CD14-positive monocyte (primary cell): ENCODE measurements around the gene TEN1. TPM values are rescaled to one million over a fixed set of nuclear protein-coding genes. Genes with fewer than 3 reads are reported as not detected.

Source experiments
- DNase-seq, 3 donors: peaks; one replicate each; pipeline ENCODE4 v3.0.0-alpha.2; 2011 to 2022
- H2AFZ ChIP-seq: 2 replicates; pipeline ENCODE4 v1.6.0; 2012; ENCODE audit warnings: mild to moderate bottlenecking, low read depth, low read length, inconsistent platforms; ENCODE audit not compliant: insufficient read depth, poor library complexity, severe bottlenecking
- H3K27ac ChIP-seq, 2 donors: 1 replicate in 1 of 2; 2 replicates in 1 of 2; pipeline ENCODE4 v1.5.1; 2012 to 2013; ENCODE audit warnings: low read length in 2 of 2, control low read depth in 1 of 2, inconsistent platforms in 1 of 2, low read depth in 1 of 2, mild to moderate bottlenecking in 1 of 2
- H3K27me3 ChIP-seq, 2 donors: one replicate each; pipeline versions ENCODE4 v1.6.0 to v1.6.1; 2011 to 2013; ENCODE audit warnings: low read length in 2 of 2; ENCODE audit not compliant: control insufficient read depth in 2 of 2, insufficient read depth in 2 of 2
- H3K36me3 ChIP-seq, 2 donors: replicated peaks in 1 of 2; 1 replicate in 1 of 2; 2 replicates in 1 of 2; pipeline versions ENCODE4 v1.5.1 to v1.6.1; 2012 to 2013; ENCODE audit warnings: low read length in 2 of 2, control low read depth in 1 of 2, inconsistent platforms in 1 of 2, mild to moderate bottlenecking in 1 of 2; ENCODE audit not compliant: insufficient read depth in 2 of 2, control insufficient read depth in 1 of 2
- H3K4me1 ChIP-seq, 2 donors: 1 replicate in 1 of 2; 2 replicates in 1 of 2; pipeline versions ENCODE4 v1.5.1 to v1.6.1; 2012 to 2013; ENCODE audit warnings: low read length in 2 of 2, control low read depth in 1 of 2, inconsistent platforms in 1 of 2, mild to moderate bottlenecking in 1 of 2, moderate library complexity in 1 of 2; ENCODE audit not compliant: insufficient read depth in 2 of 2, control insufficient read depth in 1 of 2
- H3K4me2 ChIP-seq: replicated peaks from 2 replicates; pipeline ENCODE3; 2012; ENCODE audit warnings: low read length, moderate library complexity, mild to moderate bottlenecking; ENCODE audit not compliant: poor library complexity, severe bottlenecking; ENCODE audit errors: extremely low read depth
- H3K4me3 ChIP-seq, 3 experiments: fragments of 200-600 bp in 1 of 3; sonication (generic) in 1 of 3; replicated peaks in 1 of 3; 1 replicate in 2 of 3; 2 replicates in 1 of 3; pipeline ENCODE4 v1.5.1; 2011 to 2013; ENCODE audit warnings: low read length in 3 of 3, mild to moderate bottlenecking in 3 of 3, control low read depth in 2 of 3, low read depth in 2 of 3, inconsistent platforms in 1 of 3, moderate library complexity in 1 of 3
- H3K79me2 ChIP-seq: 2 replicates; pipeline ENCODE4 v1.6.0; 2012; ENCODE audit warnings: mild to moderate bottlenecking, control low read depth, inconsistent platforms, low read length, moderate library complexity; ENCODE audit not compliant: insufficient read depth
- H3K9ac ChIP-seq: 2 replicates; pipeline ENCODE4 v1.6.0; 2017; ENCODE audit warnings: low read length, mild to moderate bottlenecking; ENCODE audit not compliant: insufficient read depth, poor library complexity, severe bottlenecking
- H3K9me3 ChIP-seq, 2 donors: replicated peaks in 1 of 2; 1 replicate in 1 of 2; 2 replicates in 1 of 2; pipeline versions ENCODE4 v1.5.1 to v1.6.1; 2012 to 2013; ENCODE audit warnings: low read length in 2 of 2, control low read depth in 1 of 2; ENCODE audit not compliant: control insufficient read depth in 1 of 2, insufficient read depth in 1 of 2
- H4K20me1 ChIP-seq: 2 replicates; pipeline ENCODE4 v1.6.0; 2012; ENCODE audit warnings: mild to moderate bottlenecking, low read length, control low read depth, moderate library complexity; ENCODE audit not compliant: insufficient read depth
- H3K27ac Mint-ChIP-seq, 7 donors: one replicate each; pipeline ENCODE4 v1.8.0; 2020; ENCODE audit warnings: mild to moderate bottlenecking in 7 of 7, mixed read lengths in 7 of 7, moderate library complexity in 6 of 7, inconsistent platforms in 2 of 7
- H3K27me3 Mint-ChIP-seq, 3 donors: one replicate each; pipeline ENCODE4 v1.8.0; 2021 to 2022; ENCODE audit warnings: low read depth in 3 of 3, mild to moderate bottlenecking in 3 of 3, mixed read lengths in 3 of 3, moderate library complexity in 3 of 3, inconsistent platforms in 1 of 3
- H3K36me3 Mint-ChIP-seq, 2 donors: one replicate each; pipeline ENCODE4 v1.8.0; 2020; ENCODE audit warnings: mixed read lengths in 2 of 2, inconsistent platforms in 1 of 2, mild to moderate bottlenecking in 1 of 2
- H3K4me1 Mint-ChIP-seq: one replicate; pipeline ENCODE4 v1.8.0; 2020; ENCODE audit warnings: mild to moderate bottlenecking, mixed read lengths
- H3K4me3 Mint-ChIP-seq, 2 donors: one replicate each; pipeline ENCODE4 v1.8.0; 2020; ENCODE audit warnings: mild to moderate bottlenecking in 2 of 2, mixed read lengths in 2 of 2, moderate library complexity in 1 of 2
- H3K9me3 Mint-ChIP-seq, 7 donors: one replicate each; pipeline ENCODE4 v1.8.0; 2020 to 2022; ENCODE audit warnings: mixed read lengths in 7 of 7, mild to moderate bottlenecking in 6 of 7, moderate library complexity in 6 of 7, inconsistent platforms in 2 of 7
- WGBS: methylation state at CpG from one replicate; pipeline ENCODE4 v1.1.5; 2013; ENCODE audit warnings: missing lambda C conversion rate; ENCODE audit not compliant: insufficient coverage; 5-methylcytosine and 5-hydroxymethylcytosine counted together
- intact Hi-C, 2 donors: fragments of 100-400 bp; cut with micrococcal nuclease; formaldehyde crosslinking; loops; one replicate each; pipeline versions ENCODE4 v1.15.0 to v1.15.1; 2023
- polyA plus RNA-seq, 3 donors: library from polyadenylated mRNA; depleted of rRNA in 1 of 3; unstranded in 2 of 3; stranded (reverse) in 1 of 3; fragments of 300-500 nt in 2 of 3; fragments of >200 nt in 1 of 3; fragmentation: Illumina TruSeq in 2 of 3; gene quantifications; 1 replicate in 2 of 3; 2 replicates in 1 of 3; pipeline ENCODE4 v1.2.3, GENCODE V29; 2012 to 2021
- TF ChIP-seq, protein P1 (sequence below): fragments of 200-600 bp; IDR thresholded peaks from one replicate; pipeline ENCODE4 v1.8.0; 2022; ENCODE audit warnings: antibody characterized with exemption, mild to moderate bottlenecking

Gene TEN1
- polyA plus RNA-seq, 3 donors: 22.4 to 37.2 (median 31.3) TPM

DNA sequence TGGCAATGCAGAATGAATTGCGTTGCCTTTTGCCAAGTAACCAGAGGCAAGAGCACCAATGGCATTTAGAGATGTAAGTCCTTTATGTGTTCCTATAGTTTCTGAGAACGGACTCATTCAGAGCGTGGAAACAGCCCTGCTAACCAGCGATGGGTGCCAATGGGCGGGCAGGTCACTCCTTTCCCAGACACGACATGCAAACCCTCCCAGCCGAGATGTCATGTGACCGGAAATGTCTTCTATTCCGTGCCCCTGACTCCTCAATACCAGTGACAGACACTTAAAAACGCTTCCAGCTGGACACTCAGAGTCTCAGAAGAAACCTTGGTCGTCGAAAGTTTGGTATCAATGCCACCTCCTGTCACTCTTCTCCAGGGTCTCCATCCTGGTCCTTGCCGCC is 41.4 kb upstream of the TEN1 start:
- intact Hi-C loops: no loop called here

DNA sequence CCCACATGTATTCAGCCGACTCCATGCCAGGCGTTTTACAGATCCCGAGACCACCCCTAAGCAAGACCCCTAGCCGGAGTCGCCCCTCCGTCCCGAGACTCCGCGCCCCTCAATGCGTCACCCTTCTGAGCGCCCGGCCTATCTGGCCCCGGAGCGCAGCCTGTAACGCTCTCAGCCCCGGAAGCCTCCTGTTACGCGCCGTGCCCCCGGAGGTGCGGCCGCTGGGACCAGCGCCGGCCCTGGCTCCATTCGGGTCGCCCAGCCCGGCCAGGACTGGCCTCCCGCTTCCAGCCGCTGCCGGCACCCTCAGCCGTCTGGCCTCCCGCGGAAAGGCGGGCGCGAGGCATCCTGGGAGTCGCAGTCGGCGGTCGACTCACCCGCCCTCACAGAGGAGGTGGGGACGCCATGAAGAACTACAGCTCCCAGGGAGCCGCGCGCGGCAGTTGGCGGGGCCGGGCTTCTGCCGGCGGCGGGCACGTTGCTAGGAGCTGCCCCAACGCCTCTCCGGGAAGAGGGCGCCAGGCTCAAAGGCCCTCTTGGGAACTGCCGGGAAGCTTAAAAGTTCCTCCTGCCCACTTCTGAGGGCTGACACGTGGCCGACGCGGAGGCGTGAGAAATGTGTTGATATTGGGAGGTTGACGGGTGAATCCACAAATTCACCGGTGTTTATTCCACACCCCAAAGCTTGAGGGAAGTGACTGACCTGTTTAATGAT is 38.2 kb upstream of the TEN1 start, which contains the start of gene FBF1:
Gene FBF1 (minus strand): TSS at position 316 of the 715 bp plus-strand sequence. CDS start 2,893 bp downstream, outside the sequence.
- intact Hi-C loops: loop anchor here in 1 of 2 donors (5.0 kb wide), 1 partner anchor 39 kb away; the partner anchor contains the start of gene MRPL38
- Mint-ChIP-seq H3K27ac (peak within 1 kb of the TSS; percentile 32 to 90 (median 76)), H3K9me3 (no peaks in the 10 kb centered on the region), H3K4me1 (peaks cover 13% of the 10 kb centered on the region), H3K4me3 (peak within 1 kb of the TSS; percentile 86 to 93), H3K27me3 (peaks cover 0 to 8% (median 2%) of the 10 kb centered on the region in 3 donors), H3K36me3 (peaks cover 20 to 21% of the 10 kb centered on the region in 2 donors)
- DNase-seq: peak; percentile 83 to 85 (median 84)
- Histone ChIP-seq H3K4me3 (peak within 1 kb of the TSS; percentile 73 to 84 (median 79)), H3K4me2 (peak within 1 kb of the TSS; percentile 87), H3K27ac (peak within 1 kb of the TSS in 1 of 2 donors; percentile 54), H3K9ac (peak within 1 kb of the TSS; percentile 69), H3K36me3 (peaks cover 18 to 27% of the 10 kb centered on the region in 2 donors), H3K4me1 (peaks cover 11 to 16% of the 10 kb centered on the region in 2 donors), H3K27me3 (no peaks in the 10 kb centered on the region), H4K20me1 (no peaks in the 10 kb centered on the region), H3K79me2 (no peaks in the 10 kb centered on the region), H2AFZ (peak within 1 kb of the TSS; percentile 98), H3K9me3 (no peaks in the 10 kb centered on the region)
- under 1% methylated on average over 55 of the region's 63 CpGs for WGBS
- TF ChIP-seq, protein P1, sequence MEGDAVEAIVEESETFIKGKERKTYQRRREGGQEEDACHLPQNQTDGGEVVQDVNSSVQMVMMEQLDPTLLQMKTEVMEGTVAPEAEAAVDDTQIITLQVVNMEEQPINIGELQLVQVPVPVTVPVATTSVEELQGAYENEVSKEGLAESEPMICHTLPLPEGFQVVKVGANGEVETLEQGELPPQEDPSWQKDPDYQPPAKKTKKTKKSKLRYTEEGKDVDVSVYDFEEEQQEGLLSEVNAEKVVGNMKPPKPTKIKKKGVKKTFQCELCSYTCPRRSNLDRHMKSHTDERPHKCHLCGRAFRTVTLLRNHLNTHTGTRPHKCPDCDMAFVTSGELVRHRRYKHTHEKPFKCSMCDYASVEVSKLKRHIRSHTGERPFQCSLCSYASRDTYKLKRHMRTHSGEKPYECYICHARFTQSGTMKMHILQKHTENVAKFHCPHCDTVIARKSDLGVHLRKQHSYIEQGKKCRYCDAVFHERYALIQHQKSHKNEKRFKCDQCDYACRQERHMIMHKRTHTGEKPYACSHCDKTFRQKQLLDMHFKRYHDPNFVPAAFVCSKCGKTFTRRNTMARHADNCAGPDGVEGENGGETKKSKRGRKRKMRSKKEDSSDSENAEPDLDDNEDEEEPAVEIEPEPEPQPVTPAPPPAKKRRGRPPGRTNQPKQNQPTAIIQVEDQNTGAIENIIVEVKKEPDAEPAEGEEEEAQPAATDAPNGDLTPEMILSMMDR: no peak

More for the DNA sequence above, 41.4 kb upstream of the TEN1 start:
- Histone ChIP-seq H3K9ac (no peak overlapping the region), H3K4me2 (no peak overlapping the region), H3K9me3 (no peaks in the 10 kb centered on the region), H2AFZ (no peak overlapping the region), H3K36me3 (no peaks in the 10 kb centered on the region), H3K4me1 (peaks cover 11 to 16% of the 10 kb centered on the region in 2 donors), H4K20me1 (no peaks in the 10 kb centered on the region), H3K4me3 (no peak overlapping the region), H3K79me2 (no peaks in the 10 kb centered on the region), H3K27ac (no peak overlapping the region), H3K27me3 (no peaks in the 10 kb centered on the region)
- H3K4me1 Mint-ChIP-seq: peaks cover 13% of the 10 kb centered on the region
- H3K27me3 Mint-ChIP-seq: peaks cover 0 to 8% (median 5%) of the 10 kb centered on the region in 3 donors
- no peak overlapping the region for H3K4me3 Mint-ChIP-seq
- peaks cover 0 to 2% (median 0%) of the 10 kb centered on the region in 7 donors for H3K9me3 Mint-ChIP-seq
- H3K27ac Mint-ChIP-seq: no peak overlapping the region
- 85% methylated on average over 10 of the region's 13 CpGs for WGBS
- DNase-seq: no peak
- TF ChIP-seq, protein P1: no peak
- H3K36me3 Mint-ChIP-seq: peaks cover 2 to 3% of the 10 kb centered on the region in 2 donors
